HepG2 (cell line): Measurements from ENCODE around the gene PATL2. TPM values are rescaled to one million over a fixed set of nuclear protein-coding genes. Genes with fewer than 3 reads are reported as not detected.

Source experiments
- ATAC-seq: fragments of 200-7000 bp; cut with Tn5 transposase; 3 replicates; pipeline ENCODE4 v1.9.1; 2020; ENCODE audit warnings: mild to moderate bottlenecking, moderate library complexity
- BruUV-seq: library from RNA; stranded (reverse); fragments of 400-500 nt; replicated peaks from 2 replicates; lab custom pipeline; 2021; lab: Mats Ljungman, UMichigan
- CTCF ChIA-PET: fragments of 300-600 bp; formaldehyde crosslinking; extraction: SDS; loops from one replicate; lab custom pipeline; 2021; ENCODE audit warnings: low total read pairs, inconsistent platforms, low intra/inter-chr PET ratio; lab: Yijun Ruan, JAX
- POLR2A ChIA-PET: fragments of 350-600 bp; sonication (Branson Sonifier 250); formaldehyde crosslinking; loops from one replicate; lab custom pipeline; 2020; ENCODE audit warnings: antibody characterized with exemption, inconsistent platforms; lab: Yijun Ruan, JAX
- DNase-seq: peaks from one replicate; pipeline ENCODE4 v3.0.0-alpha.2; 2015; ENCODE audit warnings: low spot score
- FAIRE-seq: peaks from 3 replicates; lab custom pipeline; 2011; peaks lifted over from hg19 to GRCh38; lab: Jason Lieb, UNC
- H2AFZ ChIP-seq: one replicate; pipeline ENCODE4 v1.6.1; 2011; ENCODE audit warnings: low read length, inconsistent platforms
- H3K27ac ChIP-seq: fragments of 300-600 bp; 3 replicates; pipeline ENCODE4 v1.8.0; 2011; ENCODE audit warnings: mixed run types, mild to moderate bottlenecking, mixed read lengths, low read length, inconsistent platforms; ENCODE audit not compliant: insufficient read depth; ENCODE audit errors: extremely low read length
- H3K27me3 ChIP-seq, 2 experiments: fragments of 200-600 bp in 1 of 2; 2 replicates in 1 of 2; 3 replicates in 1 of 2; pipeline versions ENCODE4 v1.6.0 to v1.8.0; 2011; ENCODE audit warnings: low read length in 2 of 2, mild to moderate bottlenecking in 2 of 2, moderate library complexity in 2 of 2, inconsistent platforms in 1 of 2; ENCODE audit not compliant: insufficient read depth in 2 of 2, control insufficient read depth in 1 of 2
- H3K36me3 ChIP-seq, 2 experiments: fragments of 200-600 bp in 1 of 2; replicated peaks in 1 of 2; 2 replicates in 1 of 2; 3 replicates in 1 of 2; pipeline versions ENCODE4 v1.5.1 to v1.8.0; 2011; ENCODE audit warnings: low read length in 2 of 2, inconsistent platforms in 1 of 2; ENCODE audit not compliant: insufficient read depth in 2 of 2, control insufficient read depth in 1 of 2
- H3K4me1 ChIP-seq: 2 replicates; pipeline ENCODE4 v1.5.1; 2012; ENCODE audit warnings: low read length, inconsistent platforms; ENCODE audit not compliant: insufficient read depth
- H3K4me2 ChIP-seq: 2 replicates; pipeline ENCODE4 v1.6.0; 2011; ENCODE audit warnings: low read depth, low read length, inconsistent platforms
- H3K4me3 ChIP-seq, 3 experiments: fragments of 200-600 bp in 1 of 3; sonication (generic), shearing (Covaris generic) in 1 of 3; replicated peaks in 1 of 3; 2 replicates each; pipeline ENCODE4 v1.5.1; 2011 to 2016; ENCODE audit warnings: low read length in 3 of 3, inconsistent platforms in 2 of 3, low read depth in 2 of 3, mild to moderate bottlenecking in 2 of 3, control low read depth in 1 of 3, mixed read lengths in 1 of 3; ENCODE audit not compliant: insufficient read depth in 1 of 3
- H3K79me2 ChIP-seq: one replicate; pipeline ENCODE4 v1.6.1; 2011; ENCODE audit warnings: low read length, inconsistent platforms; ENCODE audit not compliant: insufficient read depth
- H3K9ac ChIP-seq: 2 replicates; pipeline ENCODE4 v1.6.0; 2011; ENCODE audit warnings: mild to moderate bottlenecking, low read depth, low read length, inconsistent platforms; ENCODE audit not compliant: insufficient read depth
- H3K9me3 ChIP-seq: 2 replicates; pipeline ENCODE4 v1.5.1; 2012; ENCODE audit warnings: mild to moderate bottlenecking, low read length
- H4K20me1 ChIP-seq: 2 replicates; pipeline ENCODE4 v1.6.0; 2011; ENCODE audit warnings: inconsistent platforms, mild to moderate bottlenecking, low read length, moderate library complexity; ENCODE audit not compliant: insufficient read depth
- ARNT ChIP-seq: fragments of 450-650 bp; IDR thresholded peaks from 2 replicates; pipeline ENCODE4 v1.6.1; 2017
- CEBPG ChIP-seq: IDR thresholded peaks from 2 replicates; pipeline ENCODE4 v1.6.1; 2016
- CREB1 ChIP-seq, 2 experiments: fragments of 450-650 bp in 1 of 2; IDR thresholded peaks; 2 replicates each; pipeline ENCODE4 v1.6.1; 2016 to 2017; ENCODE audit warnings: control low read depth in 1 of 2, mild to moderate bottlenecking in 1 of 2, missing compliant biosample characterization in 1 of 2, missing genetic modification characterization in 1 of 2
- E2F2 ChIP-seq: sonication (generic); formaldehyde crosslinking; IDR thresholded peaks from 2 replicates; pipeline ENCODE4 v1.4.0; 2020; ENCODE audit warnings: missing genetic modification reagents, borderline replicate concordance
- ELF1 ChIP-seq: sonication (generic); formaldehyde crosslinking; IDR thresholded peaks from 2 replicates; pipeline ENCODE4 v1.4.0; 2020; ENCODE audit warnings: missing genetic modification reagents
- ESRRA ChIP-seq: sonication (generic); formaldehyde crosslinking; IDR thresholded peaks from 2 replicates; pipeline ENCODE4 v1.5.1; 2020; ENCODE audit warnings: mild to moderate bottlenecking, low read depth, missing genetic modification reagents
- FOXA3 ChIP-seq: IDR thresholded peaks from 2 replicates; pipeline ENCODE4 v1.6.1; 2016; ENCODE audit warnings: missing genetic modification reagents, missing compliant biosample characterization
- GATAD1 ChIP-seq: IDR thresholded peaks from 2 replicates; pipeline ENCODE4 v1.6.1; 2016; ENCODE audit warnings: missing genetic modification reagents, missing compliant biosample characterization
- GMEB1 ChIP-seq: sonication (generic); formaldehyde crosslinking; IDR thresholded peaks from 2 replicates; pipeline ENCODE4 v1.5.1; 2020; ENCODE audit warnings: missing genetic modification reagents, mild to moderate bottlenecking, borderline replicate concordance
- KLF12 ChIP-seq: sonication (generic); formaldehyde crosslinking; IDR thresholded peaks from 2 replicates; pipeline ENCODE4 v1.4.0; 2020; ENCODE audit warnings: missing genetic modification reagents, borderline replicate concordance
- NCOR1 ChIP-seq: fragments of 200-600 bp; sonication (generic); IDR thresholded peaks from 2 replicates; pipeline ENCODE4 v1.7.0; 2017; ENCODE audit warnings: antibody characterized with exemption, low read length, borderline replicate concordance
- PHF21A ChIP-seq: sonication (generic); formaldehyde crosslinking; IDR thresholded peaks from 2 replicates; pipeline ENCODE4 v1.5.0; 2020; ENCODE audit warnings: mild to moderate bottlenecking, missing genetic modification reagents
- SYNCRIP ChIP-seq: fragments of 200-400 bp; formaldehyde crosslinking; IDR thresholded peaks from 2 replicates; pipeline ENCODE4 v1.6.1; 2018; ENCODE audit warnings: mild to moderate bottlenecking, low read depth, low read length; ENCODE audit not compliant: insufficient read depth
- TCF7L2 ChIP-seq: IDR thresholded peaks from 2 replicates; pipeline ENCODE4 v1.6.1; 2011; ENCODE audit warnings: mild to moderate bottlenecking, low read depth, low read length, moderate library complexity
- ZBTB20 ChIP-seq: sonication (generic); formaldehyde crosslinking; IDR thresholded peaks from 2 replicates; pipeline ENCODE4 v1.8.1; 2023; ENCODE audit warnings: missing genetic modification reagents, low read depth, mild to moderate bottlenecking, borderline replicate concordance
- ZNF768 ChIP-seq: sonication (generic); formaldehyde crosslinking; IDR thresholded peaks from 2 replicates; pipeline ENCODE4 v1.4.0; 2020; ENCODE audit warnings: missing genetic modification reagents
- WGBS: methylation state at CpG from one replicate; pipeline ENCODE4 v1.1.6; 2017; ENCODE audit warnings: low lambda C conversion rate; 5-methylcytosine and 5-hydroxymethylcytosine counted together
- in situ Hi-C: cut with HindIII; loops from 2 replicates; pipeline ENCODE4 v1.10.0; 2017; ENCODE audit warnings: low pct_unique_long_range_greater_than_20kb; ENCODE audit not compliant: extremely low pct_ligation_motif_present
- intact Hi-C: fragments of 100-400 bp; cut with micrococcal nuclease; formaldehyde crosslinking; loops from one replicate; pipeline ENCODE4 v1.10.0; 2022; ENCODE audit not compliant: unreplicated experiment
- polyA plus RNA-seq, 8 experiments: library from polyadenylated mRNA; depleted of rRNA in 3 of 8; stranded (reverse) in 7 of 8; unstranded in 1 of 8; fragments of >200 nt; fragmentation: Illumina TruSeq in 4 of 8; extraction: Trizol in 4 of 8; gene quantifications; 2 replicates each; pipeline versions ENCODE4 v1.2.1 to v1.2.3, GENCODE V29; 2011 to 2016; ENCODE audit warnings: low read depth in 4 of 8, missing spikeins in 1 of 8, mixed read lengths in 1 of 8; ENCODE audit not compliant: insufficient read depth in 1 of 8
- total RNA-seq, 5 experiments: library from RNA; depleted of rRNA; stranded (reverse); fragments of >200 nt; fragmentation: Illumina TruSeq; extraction: Trizol; gene quantifications; 2 replicates each; pipeline ENCODE4 v1.2.3, GENCODE V29; 2016; ENCODE audit warnings: low read depth in 1 of 5

PATL2 gene
- total and polyA plus RNA-seq, 2 of the 13 experiments (the other 11 are each of a cell fraction or from before 2014, with no cell fraction given): 0.15 to 0.53 TPM

GRCh38 chr15:44682211-44682610 lies 28.9 kb downstream of the PATL2 start:
- H3K9ac ChIP-seq: no peak overlapping the region
- no peaks in the 10 kb centered on the region for H3K36me3 ChIP-seq
- ATAC-seq (no peak), FAIRE-seq (no peak), DNase-seq (no peak)
- no peak overlapping the region for H3K4me2 ChIP-seq
- no peak overlapping the region for H3K4me3 ChIP-seq
- TF ChIP-seq ZBTB20 (CRISPR knock-in tag) (no peak), CREB1 (IDR thresholded peaks at IDR 0.05) (0 out of 2 replicates have a peak, but pooled peaks have one; percentile 28), CREB1 (CRISPR knock-in tag; IDR thresholded peaks at IDR 0.05) (no peak)
- no peaks in the 10 kb centered on the region for H3K9me3 ChIP-seq
- no peak overlapping the region for H3K27ac ChIP-seq
- ChIA-PET POLR2A (interaction anchor here (2.8 to 3.5 kb wide), 2 partner anchors 19 to 29 kb away, joined by 16 to 29 read pairs; partner anchors contain the start of genes B2M, PATL2 and SPG11), CTCF (no interaction called here)
- H4K20me1 ChIP-seq: no peaks in the 10 kb centered on the region
- H3K27me3 ChIP-seq: peaks cover 0 to 1% of the 10 kb centered on the region in 2 experiments; a peak in 2 of 5 replicates
- BruUV-seq: no TSS peak
- in situ Hi-C loops: no loop called here
- intact Hi-C loops: no loop called here
- H3K79me2 ChIP-seq: no peaks in the 10 kb centered on the region
- no peak overlapping the region for H2AFZ ChIP-seq
- 25% methylated on average over 2 of the region's 2 CpGs for WGBS
- H3K4me1 ChIP-seq: peaks cover 15% of the 10 kb centered on the region

GRCh38 chr15:44676676-44677075 lies 34.4 kb downstream of the PATL2 start:
- Histone ChIP-seq H3K79me2 (no peaks in the 10 kb centered on the region), H3K4me1 (peaks cover 11% of the 10 kb centered on the region), H3K36me3 (no peaks in the 10 kb centered on the region), H3K4me3 (no peak overlapping the region), H2AFZ (no peak overlapping the region), H4K20me1 (no peaks in the 10 kb centered on the region), H3K4me2 (no peak overlapping the region), H3K9ac (no peak overlapping the region), H3K27ac (no peak overlapping the region), H3K9me3 (no peaks in the 10 kb centered on the region), H3K27me3 (peaks cover 0 to 5% of the 10 kb centered on the region in 2 experiments; a peak in 3 of 5 replicates)
- no peak for ATAC-seq
- in situ Hi-C loops: no loop called here
- BruUV-seq: no TSS peak
- ChIA-PET CTCF (no interaction called here), POLR2A (interaction anchor here (1.8 kb wide), 1 partner anchor 35 kb away, joined by 4 read pairs; the partner anchor contains the start of genes B2M and PATL2)
- no peak for FAIRE-seq
- intact Hi-C loops: no loop called here
- WGBS: 30% methylated on average over 5 of the region's 7 CpGs
- no peak for DNase-seq
- TF ChIP-seq KLF12 (CRISPR knock-in tag) (no peak), FOXA3 (CRISPR knock-in tag) (no peak), NCOR1 (no peak), GMEB1 (CRISPR knock-in tag) (no peak), GATAD1 (CRISPR knock-in tag) (no peak), ESRRA (CRISPR knock-in tag) (no peak), ELF1 (CRISPR knock-in tag) (no peak), ARNT (no peak), E2F2 (CRISPR knock-in tag) (no peak), ZNF768 (CRISPR knock-in tag) (no peak), SYNCRIP (no peak), TCF7L2 (no peak), CEBPG (CRISPR knock-in tag) (no peak), PHF21A (CRISPR knock-in tag) (no peak)
